DMS53 (cell line): ENCODE data around the gene COL5A1.

Experiments
- DNase-seq: peaks from one replicate; lab custom pipeline; 2025; lab: John Stamatoyannopoulos, UW

Gene COL5A1

DNA sequence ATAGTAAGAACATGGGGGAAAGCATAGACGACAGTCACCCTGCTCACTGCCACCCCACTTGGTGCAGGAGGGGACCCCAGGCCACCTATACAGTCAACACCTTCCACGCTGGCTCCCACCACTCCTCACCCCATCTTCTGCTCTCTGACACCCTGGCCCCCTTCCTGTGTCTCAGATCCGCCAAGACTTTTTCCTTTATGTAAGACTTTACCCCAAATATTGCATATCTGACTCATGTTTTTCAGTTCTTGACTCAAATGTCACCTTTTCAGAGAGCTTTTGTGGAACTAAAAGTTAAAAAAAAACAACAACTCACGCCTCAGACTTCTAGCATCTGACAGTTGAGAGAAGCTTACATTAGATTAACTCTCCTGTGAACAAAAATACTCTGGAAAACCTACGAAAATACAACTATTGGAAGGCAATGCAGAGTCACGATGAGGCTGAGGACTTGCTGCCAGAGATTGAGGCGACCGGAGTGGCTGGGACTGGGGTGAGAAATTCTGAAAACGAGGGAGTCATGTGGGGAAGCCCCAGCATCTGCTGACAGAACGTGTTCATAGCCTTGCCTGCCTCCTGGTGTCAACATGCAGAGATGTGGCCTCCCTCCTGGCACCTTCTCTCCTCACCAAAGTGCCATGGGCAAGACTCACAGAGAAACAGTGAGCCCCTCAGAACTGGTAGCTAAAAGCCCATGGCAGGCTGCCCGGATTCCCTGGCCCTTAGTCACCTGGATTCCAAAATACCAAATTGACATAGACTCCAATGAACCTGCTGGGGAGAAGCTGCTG is 216.6 kb downstream of the COL5A1 start:
- DNase-seq = no peak

DNA sequence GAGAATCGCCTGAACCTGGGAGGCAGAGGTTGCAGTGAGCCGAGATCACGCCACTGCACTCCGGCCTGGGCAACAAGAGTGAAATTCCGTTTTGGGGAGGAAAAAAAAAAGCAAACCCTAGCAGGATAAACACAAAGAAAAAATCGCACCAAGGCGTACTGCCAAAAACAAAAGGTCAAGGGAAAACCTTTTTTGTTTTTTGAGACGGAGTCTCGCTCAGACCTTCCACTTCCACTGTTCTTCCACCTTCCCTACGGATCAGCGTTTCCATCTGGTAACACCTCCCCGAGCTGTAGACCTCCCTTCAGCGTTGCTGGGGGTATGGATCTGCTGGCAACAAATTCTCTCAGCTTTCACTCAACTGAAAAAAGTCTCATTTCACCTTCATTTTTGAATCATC is 218.9 kb downstream of the COL5A1 start:
- DNase-seq = no peak

GRCh38 chr9:134861595-134862334 is 220.2 kb downstream of the COL5A1 start:
- DNase-seq = no peak

DNA sequence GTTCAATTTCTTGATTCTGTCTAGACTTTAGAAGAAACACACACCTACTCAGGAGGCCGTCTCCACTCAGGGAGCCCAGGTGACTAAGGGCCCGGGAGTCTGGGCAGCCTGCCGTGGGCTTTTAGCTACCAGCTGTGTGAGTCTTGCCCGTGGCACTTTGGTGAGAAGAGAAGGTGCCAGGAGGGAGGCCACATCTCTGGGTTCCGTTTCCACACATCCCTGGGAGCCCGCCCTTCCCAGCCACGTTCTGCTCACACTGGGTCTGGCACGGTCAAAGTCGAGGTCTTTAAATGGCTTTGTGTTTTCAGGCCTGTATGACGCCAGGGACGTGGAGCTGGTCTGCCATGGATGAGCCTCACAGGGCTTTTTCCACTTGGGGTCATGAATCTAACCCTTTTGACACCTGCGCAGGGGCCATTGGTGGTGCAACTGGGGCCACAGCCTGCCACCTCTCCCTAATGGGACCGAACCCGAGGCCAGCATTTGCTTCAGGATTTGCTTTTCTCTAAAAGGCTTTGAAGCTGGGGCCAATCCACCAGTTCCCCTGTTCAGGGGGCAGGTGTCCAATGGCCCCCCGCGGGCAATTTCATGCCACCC is 221.8 kb downstream of the COL5A1 start:
- DNase-seq = no peak

DNA sequence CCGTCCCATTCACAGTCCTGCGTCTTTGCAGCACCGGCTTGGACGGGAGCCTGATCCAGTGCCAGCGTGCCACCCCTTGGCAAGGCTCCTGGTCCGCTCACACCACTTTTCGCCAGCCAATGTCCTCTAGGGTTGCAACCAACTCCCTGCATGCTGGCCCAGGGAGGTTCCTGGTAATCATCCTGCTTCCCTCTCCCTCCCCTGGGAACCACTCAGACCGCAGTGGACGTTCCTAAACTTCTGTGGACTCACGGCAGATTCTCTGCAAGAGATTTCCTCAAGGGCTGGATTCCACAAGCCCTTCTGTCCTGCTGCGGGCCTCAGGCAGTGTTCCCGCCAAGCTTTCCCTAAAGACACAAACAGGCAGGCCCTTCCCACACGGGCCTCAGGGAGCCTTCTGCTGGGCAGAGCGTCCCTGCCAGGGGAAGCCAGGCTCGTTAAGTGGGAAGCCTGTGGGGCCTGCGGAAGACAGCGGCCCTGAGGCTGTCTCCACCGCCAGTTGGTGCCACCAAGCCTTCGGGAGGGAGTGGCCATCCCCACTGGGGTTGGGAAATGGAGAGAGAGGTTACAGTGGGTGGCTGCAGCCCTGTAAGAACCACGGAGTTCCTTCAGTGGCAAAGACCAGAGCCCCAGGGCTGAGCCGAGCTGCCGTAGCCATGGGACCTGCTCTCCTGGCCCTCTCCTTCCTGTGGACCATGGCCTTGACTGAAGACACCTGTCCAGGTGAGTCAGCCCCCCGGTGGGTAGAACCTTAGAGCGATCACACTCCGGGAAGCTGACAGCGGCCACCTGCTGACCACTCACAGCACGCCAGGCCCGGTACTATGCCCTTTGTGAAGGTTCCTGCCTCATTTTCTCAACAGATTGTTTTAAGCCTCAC is 222.6 kb downstream of the COL5A1 start:
- no peak for DNase-seq

- DNase-seq = no peak
Measured at GRCh38 chr9:134864821-134865190, 223.2 kb downstream of the COL5A1 start.

DNA sequence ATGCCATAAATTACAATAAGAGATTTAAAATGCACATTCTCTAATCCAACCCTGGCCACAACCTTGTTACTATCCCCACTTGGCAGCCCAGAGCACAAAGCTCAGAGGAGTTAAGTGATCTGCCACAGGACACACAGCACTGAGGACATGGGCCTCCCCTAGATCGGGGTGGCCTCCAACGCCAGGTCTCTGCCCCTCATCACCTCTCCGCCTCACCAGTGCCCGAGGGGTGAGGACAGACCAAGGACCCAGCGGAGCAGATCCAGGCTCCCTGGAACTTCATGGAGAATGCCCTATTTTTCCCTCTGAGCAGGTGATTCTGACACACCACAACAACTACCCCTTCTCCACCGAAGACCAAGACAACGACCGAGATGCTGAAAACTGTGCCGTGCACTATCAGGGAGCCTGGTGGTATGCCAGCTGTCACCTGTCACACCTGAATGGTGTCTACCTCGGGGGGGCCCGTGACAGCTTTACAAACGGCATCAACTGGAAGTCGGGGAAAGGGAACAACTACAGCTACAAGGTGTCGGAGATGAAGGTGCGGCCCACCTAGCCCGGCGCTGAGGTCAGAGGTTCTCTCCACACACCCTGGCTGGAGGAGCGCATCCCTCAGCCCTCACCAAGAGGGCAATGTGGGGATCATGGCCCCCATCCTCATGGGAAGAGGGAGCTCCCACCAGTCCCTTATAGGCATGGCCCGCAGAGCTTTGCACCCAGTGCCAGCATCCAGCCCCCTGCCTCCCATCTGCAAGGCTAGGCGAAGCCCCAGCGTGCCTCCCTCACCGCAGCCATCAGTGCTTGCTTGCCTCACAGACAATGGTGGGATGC is 226.5 kb downstream of the COL5A1 start:
- no peak for DNase-seq

- DNase-seq = no peak
Measured at GRCh38 chr9:134868751-134869553, 227.3 kb downstream of the COL5A1 start.

DNA sequence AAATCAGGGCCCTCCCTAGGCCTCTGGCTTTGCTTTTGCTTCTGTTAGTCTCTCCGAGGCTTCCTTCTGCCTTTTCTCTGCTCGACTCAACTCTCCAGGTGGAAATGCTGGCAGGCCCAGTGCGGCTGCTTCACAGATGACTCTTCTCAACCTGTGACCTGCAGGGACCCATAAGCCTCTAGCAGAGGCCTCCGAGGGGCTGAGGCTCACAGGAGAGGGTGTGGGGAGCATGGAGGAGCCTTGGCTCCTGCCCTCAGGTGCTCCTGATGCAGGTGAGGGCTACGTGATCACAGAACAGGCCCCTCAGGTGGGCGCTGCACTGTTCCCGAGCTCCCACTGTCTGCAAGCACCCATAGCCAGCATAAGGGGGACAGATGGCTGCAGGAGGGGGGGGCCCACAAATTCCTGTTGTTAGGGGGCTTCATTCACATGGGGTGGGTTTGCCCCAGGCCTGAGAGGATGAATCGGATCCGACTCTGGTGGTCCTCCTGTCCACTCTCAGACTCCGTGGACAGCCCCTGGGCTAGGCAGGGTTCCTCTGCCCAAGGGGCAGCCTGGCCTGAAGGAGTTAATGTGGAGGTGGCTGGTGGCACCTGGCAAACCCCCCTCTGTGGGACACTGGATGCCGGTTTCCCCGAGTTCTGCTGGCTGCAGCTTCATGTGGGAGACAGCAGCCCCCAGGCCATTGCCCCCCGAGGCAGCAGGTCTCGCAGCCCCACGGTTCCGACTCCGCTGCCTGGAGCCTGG is 228.1 kb downstream of the COL5A1 start:
- DNase-seq = no peak

- DNase-seq = no peak
Measured at GRCh38 chr9:134870301-134870694, 228.7 kb downstream of the COL5A1 start.

- DNase-seq = no peak
Measured at GRCh38 chr9:134870746-134871662, 229.4 kb downstream of the COL5A1 start.

GRCh38 chr9:134871697-134872340 is 230.2 kb downstream of the COL5A1 start:
- no peak for DNase-seq

GRCh38 chr9:134872482-134873231 is 231.1 kb downstream of the COL5A1 start:
- no peak for DNase-seq

DNA sequence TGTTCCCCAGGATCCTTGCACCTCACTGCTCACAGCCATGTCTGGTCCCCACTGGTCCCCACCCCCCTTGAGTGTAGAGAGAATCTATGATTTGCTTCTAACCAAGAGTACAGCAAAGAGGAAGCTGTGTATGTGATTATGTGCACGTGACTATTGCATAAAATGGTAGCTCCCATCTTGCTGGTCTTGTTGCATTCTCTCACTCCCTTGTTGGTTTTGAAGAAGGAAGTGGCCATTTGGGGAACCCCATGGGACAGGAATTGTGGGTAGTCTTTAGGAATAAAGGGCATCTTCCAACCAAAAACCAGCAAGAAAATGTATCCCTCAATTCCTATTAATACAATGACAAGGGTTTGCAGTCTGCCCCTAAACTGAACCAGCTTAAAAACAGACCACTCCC is 233.8 kb downstream of the COL5A1 start:
- no peak for DNase-seq

- DNase-seq = no peak
Measured at GRCh38 chr9:134877541-134877940, 235.9 kb downstream of the COL5A1 start.

- DNase-seq = no peak
Measured at GRCh38 chr9:134879664-134880483, 238.3 kb downstream of the COL5A1 start.
